HS-5 (cell line): ENCODE data around the gene SLC13A2.

ENCODE experiments used
- DNase-seq: peaks from one replicate; pipeline ENCODE4 v3.0.0-alpha.2; 2012; ENCODE audit warnings: low read depth

SLC13A2 gene

GRCh38 chr17:28471531-28472342, 1.7 kb upstream of the SLC13A2 start:
- DNase-seq: no peak

- DNase-seq: no peak
Measured at GRCh38 chr17:28472871-28473497, 460 bp upstream of the SLC13A2 start.

DNA sequence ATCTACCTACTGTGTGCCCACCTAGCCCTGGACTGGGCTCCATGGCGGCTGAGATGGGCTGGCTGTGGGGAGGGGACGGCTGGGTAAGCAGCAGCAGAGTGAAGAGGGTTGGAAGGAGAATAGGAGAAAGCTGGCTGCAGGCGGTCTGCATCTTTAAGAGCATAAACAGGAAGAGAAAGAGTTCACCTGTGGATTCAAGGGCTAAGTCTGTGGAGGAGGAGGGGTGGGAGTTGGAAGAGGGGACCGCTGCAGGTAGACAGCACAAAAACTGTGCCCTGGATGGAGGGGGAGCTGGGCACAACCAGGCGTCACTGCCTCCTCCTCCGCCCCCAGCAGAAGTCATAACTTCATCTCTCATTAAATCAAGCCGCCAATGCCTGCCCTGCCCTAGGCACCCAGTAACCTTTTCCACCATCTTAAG, 677 bp downstream of the SLC13A2 start:
- DNase-seq: no peak

DNA sequence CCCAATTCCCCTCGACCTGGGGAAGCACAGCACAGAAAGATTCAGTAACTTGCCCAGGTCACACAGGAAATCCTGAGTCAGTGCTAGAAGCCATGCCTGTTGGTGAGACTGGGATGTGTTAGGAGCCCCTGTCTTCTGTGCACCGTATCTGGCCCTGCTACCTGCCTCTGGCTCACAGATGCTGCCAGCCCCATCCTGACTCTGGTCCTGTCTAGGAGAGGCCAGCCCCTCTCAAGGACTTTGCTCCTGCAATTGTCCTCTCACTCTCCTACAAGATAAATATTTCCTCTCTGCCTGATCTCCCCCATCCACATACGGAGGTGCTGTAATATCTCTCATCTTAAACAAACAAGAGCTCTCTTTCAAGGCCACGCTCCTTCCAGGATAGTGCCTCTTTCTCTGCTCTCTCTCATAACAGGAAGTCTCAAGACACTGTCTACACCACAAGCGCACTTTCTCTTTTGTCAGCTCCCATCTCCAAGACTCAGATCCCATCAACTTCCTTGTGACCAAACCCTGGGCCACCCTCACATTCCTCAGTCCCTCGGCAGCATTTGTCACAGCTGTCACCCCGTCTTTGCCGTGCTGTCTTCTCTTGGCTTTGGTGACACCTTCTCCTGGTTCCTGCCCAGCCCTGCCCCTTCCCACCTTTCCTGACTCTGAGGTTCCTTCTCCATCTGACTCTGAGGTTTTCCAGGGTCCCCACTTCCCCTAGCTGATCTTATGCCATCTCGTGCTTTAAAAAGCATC, 1.9 kb downstream of the SLC13A2 start:
- no peak for DNase-seq

DNA sequence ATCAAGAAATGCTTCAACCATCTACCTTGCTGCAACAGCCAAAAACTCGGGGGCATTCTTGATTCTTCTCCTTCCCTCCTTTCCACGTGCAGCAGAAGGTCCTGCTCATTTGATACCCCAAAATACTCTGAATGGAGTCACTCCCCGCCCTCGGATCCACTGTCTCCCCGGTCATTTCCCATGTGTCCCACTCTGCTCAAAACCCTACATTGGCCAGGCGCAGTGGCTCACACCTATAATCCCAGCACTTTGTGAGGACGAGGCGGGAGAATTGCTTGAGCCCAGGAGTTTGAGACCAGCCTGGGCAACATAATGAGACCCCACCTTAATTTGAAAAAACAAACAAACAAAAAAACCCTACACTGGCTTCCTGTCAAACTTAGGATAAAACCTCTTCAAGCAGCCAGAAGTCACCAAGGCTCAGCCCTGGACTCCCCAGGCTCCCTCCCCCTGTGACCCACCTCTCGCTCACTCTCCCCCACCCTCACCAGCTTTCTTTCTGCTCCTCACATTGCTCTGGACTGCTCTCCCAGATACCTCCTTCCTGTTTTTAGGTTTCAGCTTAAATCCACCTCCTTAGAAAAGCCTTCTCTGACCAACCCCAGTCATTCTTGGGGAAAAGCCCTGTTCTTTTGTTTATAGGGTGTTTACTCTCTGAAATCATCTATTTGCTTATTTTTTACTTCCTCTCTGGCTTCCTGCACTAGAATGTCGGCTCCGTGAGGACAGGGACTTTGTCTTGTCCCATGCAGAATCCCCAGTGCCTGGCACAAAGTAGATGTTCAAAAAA, 2.8 kb downstream of the SLC13A2 start:
- DNase-seq: no peak

- DNase-seq: no peak
Measured at GRCh38 chr17:28477928-28478327, 4.5 kb downstream of the SLC13A2 start.

- DNase-seq: peak; percentile 16
Measured at GRCh38 chr17:28478712-28479615, 5.5 kb downstream of the SLC13A2 start.

- DNase-seq: no peak
Measured at GRCh38 chr17:28480278-28480677, 6.8 kb downstream of the SLC13A2 start.

GRCh38 chr17:28480799-28481571, 7.5 kb downstream of the SLC13A2 start:
- no peak for DNase-seq

- DNase-seq: no peak
Measured at GRCh38 chr17:28482551-28483199, 9.2 kb downstream of the SLC13A2 start.

- DNase-seq: no peak
Measured at GRCh38 chr17:28484296-28484695, 10.9 kb downstream of the SLC13A2 start.

DNA sequence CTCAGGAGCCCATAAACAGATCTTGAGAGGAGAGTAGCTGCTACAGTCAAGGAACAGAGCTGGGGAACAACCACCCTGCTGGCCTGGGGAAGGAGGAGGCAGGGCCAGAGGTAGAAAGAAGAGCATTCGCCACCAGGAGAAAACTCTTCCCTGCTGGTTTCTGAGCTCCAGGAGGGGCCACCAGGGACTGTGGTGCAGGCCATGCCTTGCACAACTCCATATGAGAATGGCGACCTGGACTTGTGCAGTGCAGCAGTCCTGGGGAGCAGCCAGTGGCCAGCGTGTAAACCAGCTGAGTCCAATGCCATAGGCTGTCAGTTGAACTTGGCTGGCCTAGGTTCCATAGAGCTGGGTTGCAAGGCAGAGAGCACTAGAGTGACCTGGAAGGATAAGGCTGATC, 11.6 kb downstream of the SLC13A2 start:
- no peak for DNase-seq

GRCh38 chr17:28487881-28488532, 14.6 kb downstream of the SLC13A2 start:
- no peak for DNase-seq

DNA sequence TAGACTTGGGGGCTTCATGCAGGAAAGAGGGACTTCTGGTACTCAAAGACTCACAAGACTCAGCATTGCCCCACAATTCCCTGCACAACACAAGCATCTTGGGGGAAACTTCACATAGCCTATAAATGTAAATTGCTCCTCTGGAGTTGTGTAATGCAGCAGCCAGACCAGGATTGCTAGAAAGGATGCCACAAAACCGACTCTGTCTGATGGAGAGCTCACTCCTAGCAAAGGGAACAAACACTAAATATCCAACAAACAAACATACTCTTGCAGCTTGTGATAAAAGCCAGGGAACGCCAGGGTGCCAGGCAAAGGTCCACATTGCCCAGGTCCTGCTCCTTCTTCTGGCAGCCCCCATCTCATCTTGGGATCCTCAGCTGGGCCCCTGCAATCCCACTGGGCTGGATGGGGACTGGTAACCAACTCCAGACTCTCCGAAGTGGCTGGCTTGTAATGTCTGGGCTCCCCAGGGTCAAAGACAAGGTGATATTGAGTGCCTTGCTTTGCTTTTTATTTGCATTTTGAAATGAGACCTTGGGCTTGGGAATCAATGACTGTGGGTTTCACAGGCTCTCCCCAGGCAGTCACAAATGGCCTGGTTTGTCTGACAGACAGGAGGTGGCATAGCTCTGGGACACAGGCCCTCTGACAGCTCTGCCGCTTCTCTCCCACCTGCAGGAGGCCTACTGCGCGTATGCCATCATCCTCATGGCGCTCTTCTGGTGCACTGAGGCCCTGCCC, 15.3 kb downstream of the SLC13A2 start:
- no peak for DNase-seq

DNA sequence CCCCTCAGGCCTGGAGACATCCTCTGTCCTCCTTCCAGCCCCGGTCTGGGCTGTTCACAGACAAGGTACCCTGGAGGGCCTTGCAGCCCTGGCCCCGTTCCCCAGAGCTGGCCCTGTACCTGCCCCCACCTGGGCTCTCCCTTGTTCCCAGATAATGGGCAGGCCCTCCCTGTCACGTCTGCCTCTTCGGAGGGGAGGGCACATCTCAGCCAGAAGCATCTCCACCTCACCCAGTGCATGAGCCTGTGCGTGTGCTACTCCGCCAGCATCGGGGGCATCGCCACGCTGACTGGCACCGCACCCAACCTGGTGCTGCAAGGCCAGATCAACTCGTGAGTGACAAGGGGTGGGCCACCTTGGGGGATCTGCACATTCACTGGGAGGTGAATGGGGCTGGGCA, 17.8 kb downstream of the SLC13A2 start:
- no peak for DNase-seq

DNA sequence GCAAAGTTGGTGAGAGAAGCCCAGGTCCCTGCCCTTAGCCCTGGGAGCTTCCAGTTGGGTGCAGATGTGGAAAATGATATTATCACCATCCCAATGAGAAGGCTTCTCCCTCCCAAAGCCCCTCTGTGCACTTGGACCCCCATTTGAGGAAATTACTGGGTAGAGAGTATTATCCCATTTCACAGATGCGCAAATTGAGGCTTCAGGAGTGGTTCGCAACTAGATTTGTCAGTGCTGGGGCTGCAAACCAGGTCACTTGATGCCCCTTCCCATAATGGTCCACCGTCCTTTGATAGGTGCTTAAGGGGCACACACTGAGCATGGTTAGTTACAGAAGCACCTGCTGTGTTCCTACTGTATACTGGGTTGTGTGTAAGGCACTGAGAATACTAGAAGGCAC, 18.4 kb downstream of the SLC13A2 start:
- DNase-seq: no peak

GRCh38 chr17:28492352-28493310, 19.2 kb downstream of the SLC13A2 start:
- no peak for DNase-seq
